ENCODE results near the gene PCDHGB6. TPM values are rescaled to one million over a fixed set of nuclear protein-coding genes. Genes with fewer than 3 reads are reported as not detected.
"Not testable (repeated sequence)": the region's sequence is repeated elsewhere in the genome, so short reads cannot be mapped to it uniquely, and the experiment has no call there.

Gene PCDHGB6
- polyA plus RNA-seq, 3 donors from 2014 or later: 0.38 to 1.9 TPM; not detected in 1

DNA sequence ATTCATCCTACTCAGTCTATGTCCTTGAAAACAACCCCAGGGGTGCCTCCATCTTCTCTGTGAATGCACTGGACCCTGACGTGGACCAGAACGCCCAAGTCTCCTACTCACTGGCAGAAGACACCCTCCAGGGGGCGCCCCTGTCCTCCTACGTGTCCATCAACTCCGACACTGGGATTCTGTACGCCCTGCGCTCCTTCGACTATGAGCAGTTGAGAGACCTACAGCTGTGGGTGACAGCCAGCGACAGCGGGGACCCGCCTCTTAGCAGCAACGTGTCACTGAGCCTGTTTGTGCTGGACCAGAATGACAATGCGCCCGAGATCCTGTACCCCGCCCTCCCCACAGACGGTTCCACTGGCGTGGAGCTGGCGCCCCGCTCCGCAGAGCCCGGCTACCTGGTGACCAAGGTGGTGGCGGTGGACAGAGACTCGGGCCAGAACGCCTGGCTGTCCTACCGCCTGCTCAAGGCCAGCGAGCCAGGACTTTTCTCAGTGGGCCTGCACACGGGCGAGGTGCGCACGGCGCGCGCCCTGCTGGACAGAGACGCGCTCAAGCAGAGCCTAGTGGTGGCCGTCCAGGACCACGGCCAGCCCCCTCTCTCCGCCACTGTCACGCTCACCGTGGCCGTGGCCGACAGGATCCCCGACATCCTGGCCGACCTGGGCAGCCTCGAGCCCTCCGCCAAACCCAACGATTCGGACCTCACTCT, 32.2 kb upstream of the PCDHGB6 start:
- Mint-ChIP-seq H3K9me3 (peaks cover 8 to 38% (median 26%) of the 10 kb centered on the region in 6 donors), H3K27me3 (ENCODE audit: low read depth in 3 of 3) (peaks cover 27 to 35% (median 33%) of the 10 kb centered on the region in 3 donors)
- not testable (repeated sequence) for H3K4me3 Mint-ChIP-seq, H3K4me1 Mint-ChIP-seq, H3K27ac Mint-ChIP-seq, H3K36me3 Mint-ChIP-seq, DNase-seq

DNA sequence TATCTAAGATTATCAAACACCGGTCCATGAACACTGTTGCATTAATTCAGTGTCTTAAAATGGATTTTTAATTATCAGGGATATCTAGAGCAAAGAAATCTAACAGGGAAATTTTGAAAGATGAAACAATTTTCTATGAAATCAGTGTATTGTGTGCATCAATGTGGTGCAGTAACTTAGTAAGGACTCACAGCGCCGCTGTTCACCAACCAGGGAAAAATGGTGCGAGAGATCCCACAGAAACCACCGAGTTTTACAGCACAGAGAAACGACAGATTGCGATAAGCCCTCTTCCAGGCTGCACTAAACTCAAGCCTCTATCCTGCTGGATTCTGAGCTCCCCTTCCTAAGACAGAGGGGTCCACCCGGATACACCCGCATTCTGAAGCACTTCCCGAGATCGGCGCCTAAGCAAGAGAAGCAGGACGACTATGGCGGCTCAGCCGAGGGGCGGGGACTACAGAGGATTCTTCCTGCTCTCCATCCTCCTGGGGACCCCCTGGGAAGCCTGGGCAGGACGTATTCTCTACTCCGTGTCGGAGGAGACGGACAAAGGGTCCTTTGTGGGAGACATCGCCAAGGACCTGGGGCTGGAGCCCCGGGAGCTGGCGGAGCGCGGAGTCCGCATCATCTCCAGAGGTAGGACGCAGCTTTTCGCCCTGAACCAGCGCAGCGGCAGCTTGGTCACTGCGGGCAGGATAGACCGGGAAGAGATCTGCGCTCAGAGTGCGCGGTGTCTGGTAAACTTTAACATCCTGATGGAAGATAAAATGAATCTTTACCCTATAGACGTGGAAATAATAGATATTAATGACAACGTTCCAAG, 25.1 kb upstream of the PCDHGB6 start, which contains the start of gene PCDHGA7:
PCDHGA7 (plus strand) TSS at position 274 of the 826 bp plus-strand sequence; CDS start at position 432, 158 bp downstream.
- peak in 1 of 3 donors; percentile 32 for DNase-seq
- Mint-ChIP-seq H3K27me3 (ENCODE audit: low read depth in 3 of 3) (peaks cover 20 to 34% (median 30%) of the 10 kb centered on the region in 3 donors), H3K4me1 (peaks cover 0 to 5% of the 10 kb centered on the region in 2 donors), H3K27ac (no peak within 1 kb of the TSS), H3K36me3 (peaks cover 0 to 5% (median 0%) of the 10 kb centered on the region in 3 donors), H3K4me3 (peak within 1 kb of the TSS; percentile 65 to 88 (median 77)), H3K9me3 (peaks cover 6 to 54% (median 19%) of the 10 kb centered on the region in 6 donors)

DNA sequence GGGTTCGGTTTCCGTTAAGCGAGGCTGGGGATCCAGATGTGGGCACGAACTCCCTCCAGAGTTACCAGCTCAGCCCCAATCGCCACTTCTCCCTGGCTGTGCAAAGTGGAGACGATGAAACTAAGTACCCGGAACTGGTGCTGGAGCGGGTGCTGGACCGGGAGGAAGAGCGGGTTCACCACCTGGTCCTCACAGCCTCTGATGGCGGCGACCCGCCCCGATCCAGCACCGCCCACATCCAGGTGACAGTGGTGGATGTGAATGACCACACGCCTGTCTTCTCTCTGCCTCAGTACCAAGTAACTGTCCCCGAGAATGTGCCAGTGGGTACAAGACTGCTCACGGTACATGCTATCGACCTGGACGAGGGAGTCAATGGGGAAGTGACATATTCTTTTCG, 24.5 kb upstream of the PCDHGB6 start:
- H3K36me3 Mint-ChIP-seq: peaks cover 0 to 6% (median 2%) of the 10 kb centered on the region in 3 donors
- H3K4me1 Mint-ChIP-seq: peaks cover 2 to 5% of the 10 kb centered on the region in 2 donors
- H3K27me3 Mint-ChIP-seq (ENCODE audit: low read depth in 3 of 3): peaks cover 20 to 34% (median 28%) of the 10 kb centered on the region in 3 donors
- no peak for DNase-seq
- no peak overlapping the region for H3K27ac Mint-ChIP-seq
- peaks cover 6 to 56% (median 21%) of the 10 kb centered on the region in 6 donors for H3K9me3 Mint-ChIP-seq
- H3K4me3 Mint-ChIP-seq: peak overlapping the region in 3 of 5 donors; percentile 56 to 88 (median 77)

- H3K4me3 Mint-ChIP-seq: no peak overlapping the region
- no peak for DNase-seq
- H3K9me3 Mint-ChIP-seq: peaks cover 7 to 59% (median 26%) of the 10 kb centered on the region in 6 donors
- peaks cover 5 to 7% of the 10 kb centered on the region in 2 donors for H3K4me1 Mint-ChIP-seq
- no peak overlapping the region for H3K27ac Mint-ChIP-seq
- H3K36me3 Mint-ChIP-seq: peaks cover 0 to 9% (median 4%) of the 10 kb centered on the region in 3 donors
- peaks cover 24 to 38% (median 30%) of the 10 kb centered on the region in 3 donors for H3K27me3 Mint-ChIP-seq (ENCODE audit: low read depth in 3 of 3)
Observed at GRCh38 chr5:141384471-141385267, 23.2 kb upstream of the PCDHGB6 start.

DNA sequence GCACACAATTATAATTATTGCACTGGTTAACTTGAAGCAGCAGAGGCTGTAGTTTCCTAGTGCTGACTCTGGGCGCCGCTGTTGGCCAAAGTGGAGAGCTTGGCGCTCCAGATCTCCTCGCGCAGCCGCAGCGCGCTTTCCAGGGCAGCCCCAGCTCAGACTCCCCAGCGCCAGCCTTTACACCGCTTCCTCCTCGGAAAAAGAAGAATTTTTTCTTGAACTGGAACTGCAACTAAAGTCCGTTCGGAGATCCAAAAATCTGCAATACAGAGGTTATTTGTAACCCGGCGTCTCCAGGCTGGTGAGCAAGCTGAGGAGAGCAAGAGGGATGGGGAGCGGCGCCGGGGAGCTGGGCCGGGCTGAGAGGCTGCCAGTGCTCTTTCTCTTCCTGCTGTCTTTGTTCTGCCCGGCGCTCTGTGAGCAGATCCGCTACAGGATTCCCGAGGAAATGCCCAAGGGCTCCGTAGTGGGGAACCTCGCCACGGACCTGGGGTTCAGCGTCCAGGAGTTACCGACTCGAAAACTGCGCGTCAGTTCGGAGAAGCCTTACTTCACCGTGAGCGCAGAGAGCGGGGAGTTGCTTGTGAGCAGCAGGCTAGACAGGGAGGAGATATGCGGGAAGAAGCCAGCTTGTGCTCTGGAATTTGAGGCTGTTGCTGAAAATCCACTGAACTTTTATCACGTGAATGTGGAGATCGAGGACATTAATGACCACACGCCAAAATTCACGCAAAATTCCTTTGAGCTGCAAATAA, 20.1 kb upstream of the PCDHGB6 start, which contains the start of gene PCDHGB4:
PCDHGB4 (plus strand) TSS at position 142 of the 755 bp plus-strand sequence; CDS start at position 329, 187 bp downstream.
- H3K4me1 Mint-ChIP-seq, H3K27ac Mint-ChIP-seq: not testable (repeated sequence)
- peak in 1 of 3 donors; percentile 25 for DNase-seq
- Mint-ChIP-seq H3K9me3 (peaks cover 15 to 61% (median 28%) of the 10 kb centered on the region in 6 donors), H3K27me3 (ENCODE audit: low read depth in 3 of 3) (peaks cover 19 to 45% (median 42%) of the 10 kb centered on the region in 3 donors), H3K36me3 (peaks cover 8 to 12% (median 8%) of the 10 kb centered on the region in 3 donors), H3K4me3 (peak within 1 kb of the TSS; percentile 9 to 61 (median 49))

DNA sequence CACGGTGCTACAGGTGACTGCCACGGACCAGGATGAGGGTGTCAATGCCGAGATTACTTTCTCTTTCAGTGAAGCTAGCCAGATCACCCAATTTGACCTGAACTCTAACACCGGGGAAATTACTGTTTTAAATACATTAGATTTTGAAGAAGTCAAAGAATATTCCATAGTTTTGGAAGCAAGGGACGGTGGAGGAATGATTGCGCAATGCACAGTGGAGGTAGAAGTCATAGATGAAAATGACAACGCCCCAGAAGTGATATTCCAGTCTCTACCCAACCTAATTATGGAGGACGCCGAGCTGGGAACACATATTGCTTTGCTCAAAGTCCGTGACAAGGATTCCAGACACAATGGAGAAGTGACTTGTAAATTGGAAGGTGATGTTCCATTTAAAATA, 19.2 kb upstream of the PCDHGB6 start:
- Mint-ChIP-seq H3K9me3 (peaks cover 20 to 61% (median 27%) of the 10 kb centered on the region in 6 donors), H3K4me3 (peak overlapping the region in 2 of 5 donors; percentile 6 to 17), H3K36me3 (peaks cover 8 to 12% (median 8%) of the 10 kb centered on the region in 3 donors), H3K27ac (no peak overlapping the region), H3K4me1 (peaks cover 5% of the 10 kb centered on the region in 2 donors), H3K27me3 (ENCODE audit: low read depth in 3 of 3) (peaks cover 20 to 45% (median 32%) of the 10 kb centered on the region in 3 donors)
- DNase-seq: no peak

DNA sequence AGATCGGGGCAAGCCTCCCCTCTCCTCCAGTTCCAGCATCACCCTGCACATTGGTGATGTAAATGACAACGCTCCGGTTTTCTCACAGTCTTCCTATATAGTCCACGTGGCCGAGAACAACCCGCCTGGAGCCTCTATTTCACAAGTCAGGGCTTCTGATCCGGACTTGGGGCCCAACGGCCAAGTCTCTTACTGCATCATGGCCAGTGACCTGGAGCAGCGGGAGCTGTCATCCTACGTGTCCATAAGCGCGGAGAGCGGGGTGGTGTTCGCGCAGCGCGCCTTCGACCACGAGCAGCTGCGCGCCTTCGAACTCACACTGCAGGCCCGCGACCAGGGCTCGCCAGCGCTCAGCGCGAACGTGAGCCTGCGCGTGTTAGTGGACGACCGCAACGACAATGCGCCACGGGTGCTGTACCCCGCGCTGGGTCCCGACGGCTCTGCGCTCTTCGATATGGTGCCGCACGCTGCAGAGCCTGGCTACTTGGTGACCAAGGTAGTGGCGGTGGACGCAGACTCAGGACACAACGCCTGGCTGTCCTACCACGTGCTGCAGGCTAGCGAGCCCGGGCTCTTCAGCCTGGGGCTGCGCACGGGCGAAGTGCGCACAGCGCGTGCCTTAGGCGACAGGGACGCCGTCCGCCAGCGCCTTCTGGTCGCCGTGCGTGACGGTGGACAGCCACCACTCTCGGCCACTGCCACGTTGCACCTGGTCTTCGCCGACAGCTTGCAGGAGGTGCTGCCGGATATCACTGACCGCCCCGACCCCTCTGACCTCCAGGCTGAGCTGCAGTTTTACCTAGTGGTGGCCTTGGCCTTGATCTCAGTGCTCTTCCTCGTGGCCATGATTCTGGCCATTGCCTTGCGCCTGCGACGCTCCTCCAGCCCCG, 18.4 kb upstream of the PCDHGB6 start:
- Mint-ChIP-seq H3K27me3 (ENCODE audit: low read depth in 3 of 3) (peaks cover 25 to 48% (median 37%) of the 10 kb centered on the region in 3 donors), H3K4me3 (no peak overlapping the region), H3K4me1 (peaks cover 5% of the 10 kb centered on the region in 2 donors), H3K36me3 (peaks cover 8 to 12% (median 8%) of the 10 kb centered on the region in 3 donors), H3K9me3 (peaks cover 15 to 61% (median 27%) of the 10 kb centered on the region in 6 donors), H3K27ac (peak overlapping the region in 1 of 6 donors; percentile 76)
- no peak for DNase-seq

- peak in 2 of 3 donors; percentile 10 to 39 for DNase-seq
- peaks cover 5% of the 10 kb centered on the region in 2 donors for H3K4me1 Mint-ChIP-seq
- H3K4me3 Mint-ChIP-seq: peak within 1 kb of the TSS in 4 of 5 donors; percentile 29 to 79 (median 60)
- H3K36me3 Mint-ChIP-seq: peaks cover 8 to 11% (median 8%) of the 10 kb centered on the region in 3 donors
- peaks cover 26 to 61% (median 43%) of the 10 kb centered on the region in 3 donors for H3K27me3 Mint-ChIP-seq (ENCODE audit: low read depth in 3 of 3)
- H3K27ac Mint-ChIP-seq: peak within 1 kb of the TSS in 1 of 6 donors; percentile 37
- H3K9me3 Mint-ChIP-seq: peaks cover 12 to 46% (median 22%) of the 10 kb centered on the region in 6 donors
Observed at GRCh38 chr5:141392429-141393198, 15.2 kb upstream of the PCDHGB6 start, which contains the start of gene PCDHGA8. Gene PCDHGA8, plus strand, starts transcription at chr5:141392633. Its CDS starts 181 bp downstream, at chr5:141392814.

DNA sequence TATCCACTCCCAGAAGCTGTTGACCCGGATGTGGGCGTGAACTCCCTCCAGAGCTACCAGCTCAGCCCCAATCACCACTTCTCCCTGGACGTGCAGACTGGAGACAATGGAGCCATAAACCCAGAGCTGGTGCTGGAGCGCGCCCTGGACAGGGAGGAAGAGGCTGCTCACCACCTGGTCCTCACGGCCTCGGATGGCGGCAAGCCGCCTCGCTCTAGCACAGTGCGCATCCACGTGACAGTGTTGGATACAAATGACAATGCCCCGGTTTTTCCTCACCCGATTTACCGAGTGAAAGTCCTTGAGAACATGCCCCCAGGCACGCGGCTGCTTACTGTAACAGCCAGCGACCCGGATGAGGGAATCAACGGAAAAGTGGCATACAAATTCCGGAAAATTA, 14.6 kb upstream of the PCDHGB6 start:
- H3K9me3 Mint-ChIP-seq: peaks cover 11 to 44% (median 21%) of the 10 kb centered on the region in 6 donors
- H3K27ac Mint-ChIP-seq: no peak overlapping the region
- peaks cover 26 to 60% (median 43%) of the 10 kb centered on the region in 3 donors for H3K27me3 Mint-ChIP-seq (ENCODE audit: low read depth in 3 of 3)

GRCh38 chr5:141394401-141395187, 13.2 kb upstream of the PCDHGB6 start:
- not testable (repeated sequence) for H3K27ac Mint-ChIP-seq, H3K36me3 Mint-ChIP-seq, H3K4me3 Mint-ChIP-seq, DNase-seq, H3K4me1 Mint-ChIP-seq
- peaks cover 12 to 40% (median 18%) of the 10 kb centered on the region in 6 donors for H3K9me3 Mint-ChIP-seq
- H3K27me3 Mint-ChIP-seq (ENCODE audit: low read depth in 3 of 3): peaks cover 33 to 61% (median 52%) of the 10 kb centered on the region in 3 donors

More for the DNA sequence above, 14.6 kb upstream of the PCDHGB6 start:
- DNase-seq: no peak
- Mint-ChIP-seq H3K4me3 (no peak overlapping the region), H3K36me3 (peaks cover 7 to 11% (median 8%) of the 10 kb centered on the region in 3 donors), H3K4me1 (peaks cover 4 to 5% of the 10 kb centered on the region in 2 donors)
